Parathyroid adenoma (tissue), 2 donors: ENCODE data around the gene CCDC57.

ENCODE experiments used
- H2AFZ ChIP-seq: fragments of 300-600 bp; sonication (generic); one replicate; pipeline ENCODE4 v1.7.0; 2017; ENCODE audit warnings: antibody characterized with exemption, mild to moderate bottlenecking
- H3K27ac ChIP-seq: fragments of 300-600 bp; sonication (generic); one replicate; pipeline ENCODE4 v1.7.0; 2017
- H3K27me3 ChIP-seq: fragments of 300-600 bp; sonication (generic); one replicate; pipeline ENCODE4 v1.7.0; 2017; ENCODE audit warnings: low read length; ENCODE audit not compliant: control insufficient read depth, insufficient read depth
- H3K36me3 ChIP-seq: fragments of 300-600 bp; sonication (generic); one replicate; pipeline ENCODE4 v1.7.0; 2017; ENCODE audit warnings: low read length; ENCODE audit not compliant: control insufficient read depth, insufficient read depth
- H3K4me1 ChIP-seq: fragments of 300-600 bp; sonication (generic); one replicate; pipeline ENCODE4 v1.7.0; 2017; ENCODE audit warnings: control low read depth
- H3K4me2 ChIP-seq: fragments of 300-600 bp; sonication (generic); one replicate; pipeline ENCODE4 v1.7.0; 2017; ENCODE audit warnings: low read length
- H3K4me3 ChIP-seq: fragments of 300-600 bp; sonication (generic); one replicate; pipeline ENCODE4 v1.7.0; 2017; ENCODE audit warnings: low read depth, low read length
- H3K79me2 ChIP-seq: fragments of 300-600 bp; sonication (generic); one replicate; pipeline ENCODE4 v1.7.0; 2017; ENCODE audit warnings: control low read depth
- H3K9ac ChIP-seq: fragments of 300-600 bp; sonication (generic); one replicate; pipeline ENCODE4 v1.7.0; 2017; ENCODE audit warnings: mild to moderate bottlenecking
- H3K9me3 ChIP-seq: fragments of 300-600 bp; sonication (generic); one replicate; pipeline ENCODE4 v1.7.0; 2017; ENCODE audit warnings: low read length; ENCODE audit not compliant: control insufficient read depth
- CTCF ChIP-seq: fragments of 300-600 bp; sonication (generic); IDR thresholded peaks from one replicate; pipeline ENCODE4 v1.7.0; 2017; ENCODE audit warnings: antibody characterized with exemption, mild to moderate bottlenecking
- donor health status: primary hyperparathyroidism.

The CCDC57 gene

DNA sequence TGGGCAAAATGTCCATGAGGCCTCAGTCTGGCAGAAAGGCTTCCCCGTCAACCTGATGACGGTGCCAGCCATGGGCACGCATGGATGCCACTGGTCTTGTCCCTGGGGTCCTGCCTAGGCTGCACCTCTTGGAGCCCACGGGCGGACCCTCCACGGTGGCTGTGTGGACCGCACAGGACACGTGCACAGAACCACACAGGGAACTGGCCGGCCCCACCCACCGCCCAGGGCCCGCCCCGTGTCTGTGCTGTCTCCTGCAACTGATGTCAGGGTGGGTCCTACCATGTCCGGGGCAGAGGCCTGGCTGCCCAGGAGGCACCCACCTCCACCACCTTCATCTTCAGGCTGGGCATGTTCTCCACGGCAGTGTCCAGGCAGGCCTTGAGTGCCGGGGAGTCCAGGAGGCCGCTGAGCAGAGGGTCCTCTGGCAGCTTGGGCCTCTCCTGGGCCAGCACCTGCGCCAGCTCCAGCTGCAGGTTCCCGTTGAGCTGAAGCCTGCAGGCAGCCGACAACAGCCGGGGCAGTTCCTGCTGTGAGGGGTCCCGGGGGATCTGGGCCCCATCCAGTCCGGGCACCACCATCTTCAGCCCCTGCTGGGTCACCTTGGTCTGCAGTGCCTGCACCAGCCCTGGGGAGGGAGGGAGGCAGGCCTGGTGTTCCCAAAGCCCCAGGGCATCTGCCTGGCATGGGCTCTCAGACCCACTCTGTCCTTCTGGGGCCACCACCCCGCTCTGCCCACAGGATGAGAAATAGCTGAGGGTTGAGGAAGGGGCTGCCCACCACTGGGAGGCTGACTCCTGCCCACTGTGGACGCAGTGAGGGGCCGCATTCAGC is 126.5 kb downstream of the CCDC57 start:
- Histone ChIP-seq H3K4me1 (no peaks in the 10 kb centered on the region), H3K9ac (no peak overlapping the region), H2AFZ (no peak overlapping the region), H3K27me3 (no peaks in the 10 kb centered on the region), H3K79me2 (no peaks in the 10 kb centered on the region), H3K4me3 (no peak overlapping the region), H3K4me2 (no peak overlapping the region), H3K27ac (no peak overlapping the region), H3K36me3 (no peaks in the 10 kb centered on the region), H3K9me3 (no peaks in the 10 kb centered on the region)
- TF ChIP-seq CTCF = no peak

GRCh38 chr17:82085031-82085861 is 127.4 kb downstream of the CCDC57 start:
- Histone ChIP-seq H3K4me2 (no peak overlapping the region), H3K9ac (no peak overlapping the region), H3K9me3 (no peaks in the 10 kb centered on the region), H3K4me1 (no peaks in the 10 kb centered on the region), H3K36me3 (no peaks in the 10 kb centered on the region), H3K4me3 (no peak overlapping the region), H3K27ac (no peak overlapping the region), H3K27me3 (no peaks in the 10 kb centered on the region), H3K79me2 (no peaks in the 10 kb centered on the region), H2AFZ (no peak overlapping the region)
- TF ChIP-seq CTCF = no peak

DNA sequence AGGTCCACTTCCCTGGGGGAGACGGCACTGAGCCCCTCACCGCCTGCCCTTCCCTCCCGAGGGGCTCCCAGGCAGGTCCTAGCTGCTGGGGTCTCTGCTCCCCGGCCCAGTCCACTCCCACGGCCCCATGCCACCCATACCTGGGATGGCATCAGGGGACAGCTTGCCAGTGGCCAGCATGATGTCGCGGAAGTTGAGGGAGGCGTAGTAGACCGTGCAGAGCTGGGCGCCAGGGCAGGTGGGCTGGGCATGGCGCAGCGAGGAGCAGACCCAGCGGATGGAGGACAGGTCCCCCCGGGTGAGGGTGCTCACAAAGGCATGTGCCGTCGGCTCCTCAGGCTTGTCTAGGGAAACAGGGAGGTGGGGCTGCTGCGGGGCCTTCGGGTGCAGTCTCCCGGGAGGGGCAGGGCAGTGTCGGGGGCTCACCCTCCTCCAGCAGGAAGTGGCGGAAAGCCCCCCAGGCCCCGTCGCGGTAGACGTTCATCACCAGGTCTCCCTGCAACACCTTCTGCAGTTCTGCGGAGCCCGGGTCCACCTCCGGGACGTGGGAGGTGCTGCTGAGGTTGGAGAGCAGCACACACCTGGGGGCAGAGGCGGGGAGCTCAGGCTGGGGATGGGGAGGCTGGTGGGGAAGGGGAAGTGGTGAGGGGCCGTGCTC is 128.1 kb downstream of the CCDC57 start:
- no peaks in the 10 kb centered on the region for H3K9me3 ChIP-seq

More for the DNA sequence above, 128.1 kb downstream of the CCDC57 start:
- Histone ChIP-seq H3K9ac (no peak overlapping the region), H3K4me2 (no peak overlapping the region), H3K4me3 (no peak overlapping the region), H2AFZ (no peak overlapping the region), H3K27me3 (no peaks in the 10 kb centered on the region), H3K4me1 (no peaks in the 10 kb centered on the region), H3K36me3 (no peaks in the 10 kb centered on the region), H3K27ac (no peak overlapping the region), H3K79me2 (no peaks in the 10 kb centered on the region)
- TF ChIP-seq CTCF = no peak
